GM18511 (cell line): ENCODE measurements around the gene TSPAN4.

Source experiments
- ATAC-seq: cut with Tn5 transposase; IDR thresholded peaks from one replicate; pipeline ENCODE4 v1.9.1; 2021; ENCODE audit warnings: mild to moderate bottlenecking, moderate library complexity; ENCODE audit not compliant: unreplicated experiment

TSPAN4 gene

DNA sequence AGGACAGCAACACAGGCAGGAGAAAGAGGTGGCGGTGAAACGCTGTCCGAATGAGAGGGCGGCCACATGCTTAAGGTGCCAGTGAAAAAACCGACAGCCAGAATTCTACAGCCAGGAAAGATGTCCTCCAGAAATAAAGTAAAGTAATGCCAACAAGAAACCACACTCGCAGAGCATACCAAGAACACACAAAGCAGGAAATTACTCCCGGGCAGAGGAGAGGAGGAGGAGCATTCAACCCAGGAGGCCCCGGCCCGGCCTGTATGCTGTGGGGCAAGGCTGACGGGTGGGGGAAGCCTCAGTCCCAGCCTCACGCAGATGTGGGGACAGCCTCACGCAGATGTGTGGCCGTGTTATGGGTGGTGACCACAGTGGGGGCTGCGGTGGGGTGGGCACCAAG is 39.9 kb downstream of the TSPAN4 start:
- ATAC-seq = no peak

DNA sequence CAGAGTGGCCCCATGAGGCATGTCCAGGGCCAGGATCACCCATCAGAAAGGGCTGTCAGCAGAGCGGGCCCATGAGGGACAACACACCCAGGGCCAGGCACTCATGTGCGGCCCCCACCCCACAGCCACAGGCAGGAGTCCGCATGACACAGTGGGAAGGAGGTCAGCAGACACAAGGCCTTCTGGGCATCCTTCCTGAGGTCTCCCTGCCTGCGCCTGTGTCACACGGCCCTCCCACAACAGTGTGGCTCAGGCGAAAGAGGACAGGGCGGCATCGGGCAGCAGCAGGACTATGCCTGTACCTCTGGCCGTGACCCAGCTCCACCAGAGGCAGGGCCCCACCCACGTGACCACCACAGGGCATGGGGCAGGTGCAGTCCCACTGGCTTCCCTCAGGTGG is 40.9 kb downstream of the TSPAN4 start:
- ATAC-seq = no peak

DNA sequence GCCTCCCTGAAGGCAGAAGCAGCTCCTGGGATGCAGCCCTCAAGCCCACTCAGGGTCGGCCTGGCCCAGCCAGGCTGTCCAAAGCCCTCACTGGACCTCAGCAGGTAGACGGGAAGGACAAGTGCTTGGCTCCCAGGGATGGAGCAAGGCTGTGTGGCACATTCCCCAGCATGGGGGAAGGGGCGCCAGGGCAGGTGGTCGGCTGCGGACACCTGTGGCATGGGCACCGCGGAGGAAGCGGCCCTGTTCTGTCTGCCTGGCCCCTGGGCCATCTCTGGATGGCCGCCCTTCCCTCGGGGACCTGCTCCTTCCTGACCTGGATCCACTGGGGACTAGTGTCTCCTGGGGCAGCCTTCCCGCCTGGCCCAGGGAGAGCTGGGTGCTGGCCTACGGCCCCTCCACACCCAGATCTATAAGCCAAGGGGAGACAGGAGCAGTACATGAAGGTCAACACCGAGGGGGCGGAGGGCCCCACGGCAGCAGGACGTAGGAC is 42.0 kb downstream of the TSPAN4 start:
- no peak for ATAC-seq

DNA sequence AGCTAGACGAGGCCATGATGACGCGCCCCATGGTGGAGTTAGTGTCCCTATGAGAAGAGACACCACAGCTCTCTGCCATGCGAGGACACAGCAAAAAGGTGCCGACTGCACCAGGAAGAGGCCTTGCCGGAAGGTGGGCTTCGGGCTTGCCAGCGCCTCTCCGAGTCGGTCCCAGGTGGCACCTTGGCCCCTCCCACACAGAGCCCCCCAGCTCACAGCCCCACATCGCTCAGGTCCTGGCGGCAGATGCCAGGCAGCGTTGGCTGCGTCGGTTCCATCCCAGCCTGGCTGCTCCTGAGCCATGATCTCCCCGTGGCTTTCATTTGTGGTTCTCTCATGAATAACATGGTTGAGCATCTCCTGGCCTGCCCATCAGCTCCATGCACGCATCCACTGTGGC is 43.9 kb downstream of the TSPAN4 start:
- ATAC-seq = no peak

DNA sequence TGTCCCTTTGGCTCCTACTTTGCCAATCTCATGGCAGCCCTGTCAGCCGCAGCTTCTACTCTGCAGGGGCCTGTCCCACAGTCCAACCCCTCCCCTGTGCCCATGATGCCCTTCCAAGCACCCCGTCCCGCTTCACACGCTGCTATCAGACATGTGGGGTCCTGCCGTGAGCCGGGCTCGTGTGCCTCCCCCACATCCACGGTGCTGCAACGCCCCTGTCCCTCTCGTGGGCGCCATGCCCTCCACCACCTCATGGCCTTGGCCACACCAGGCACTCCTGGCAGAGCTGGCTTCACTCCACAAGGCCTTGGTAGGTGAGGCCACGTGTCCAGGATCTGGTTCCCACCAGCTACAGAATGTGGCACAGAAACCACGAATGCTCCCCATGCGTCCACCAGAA is 44.9 kb downstream of the TSPAN4 start:
- no peak for ATAC-seq

DNA sequence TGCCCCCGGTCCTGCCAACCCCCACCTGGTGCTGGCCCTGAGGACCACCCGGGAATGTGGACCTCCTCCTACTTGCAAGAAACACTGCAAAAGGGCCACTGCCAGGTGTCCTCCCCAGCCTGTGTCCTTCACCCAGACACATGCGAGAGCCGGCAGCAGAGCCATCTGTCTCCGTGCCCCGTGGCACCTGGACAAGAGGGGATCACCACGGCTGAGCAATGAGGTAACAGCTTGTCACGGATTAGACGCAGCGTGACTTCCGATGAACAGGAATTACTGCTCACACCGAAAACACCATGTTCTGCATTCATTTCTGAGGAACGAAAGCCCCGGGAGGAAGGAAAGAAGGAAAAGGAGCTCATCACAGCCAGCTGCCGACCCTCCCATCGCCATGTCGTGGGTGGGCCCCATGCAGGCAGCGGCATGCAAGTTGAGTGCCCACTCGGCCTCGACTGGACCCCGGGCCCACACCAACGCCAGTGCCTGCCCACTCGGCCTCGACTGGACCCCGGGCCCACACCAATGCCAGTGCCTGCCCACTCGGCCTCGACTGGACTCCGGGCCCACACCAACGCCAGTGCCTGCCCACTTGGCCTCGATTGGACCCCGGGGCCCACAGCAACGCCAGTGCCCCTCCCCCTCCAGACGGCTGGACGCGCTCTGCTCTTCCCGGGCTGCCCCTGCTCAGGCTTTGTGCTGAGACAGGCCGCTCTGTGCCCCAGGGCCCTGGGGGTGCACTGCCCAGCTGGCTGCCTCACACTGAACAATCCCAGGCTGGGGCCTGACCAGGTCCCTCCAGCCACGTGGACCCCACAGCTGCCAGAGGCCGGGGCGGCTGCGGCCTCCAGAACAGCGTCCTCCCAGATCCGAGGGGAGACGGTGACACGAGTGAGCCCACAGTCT is 45.9 kb downstream of the TSPAN4 start:
- no peak for ATAC-seq

DNA sequence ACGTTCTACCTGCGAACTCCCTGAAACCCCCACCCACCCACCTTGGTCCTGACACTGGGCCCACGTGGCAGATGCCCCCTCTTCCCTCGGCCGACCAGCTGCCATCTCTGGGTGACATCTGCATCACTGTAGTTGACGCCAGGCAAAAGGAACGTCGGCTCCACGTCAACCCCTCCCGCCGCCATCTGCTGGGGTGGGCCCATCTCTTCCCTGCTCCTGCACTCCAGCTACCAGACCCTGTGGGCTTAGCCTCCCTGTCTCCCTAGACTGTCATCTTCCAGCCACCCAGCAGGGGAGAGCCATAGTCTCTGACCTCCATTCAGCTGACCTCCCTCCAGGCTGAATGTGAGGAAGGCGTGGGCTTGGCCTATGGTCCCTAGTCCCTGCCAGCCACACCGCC is 46.6 kb downstream of the TSPAN4 start:
- no peak for ATAC-seq

DNA sequence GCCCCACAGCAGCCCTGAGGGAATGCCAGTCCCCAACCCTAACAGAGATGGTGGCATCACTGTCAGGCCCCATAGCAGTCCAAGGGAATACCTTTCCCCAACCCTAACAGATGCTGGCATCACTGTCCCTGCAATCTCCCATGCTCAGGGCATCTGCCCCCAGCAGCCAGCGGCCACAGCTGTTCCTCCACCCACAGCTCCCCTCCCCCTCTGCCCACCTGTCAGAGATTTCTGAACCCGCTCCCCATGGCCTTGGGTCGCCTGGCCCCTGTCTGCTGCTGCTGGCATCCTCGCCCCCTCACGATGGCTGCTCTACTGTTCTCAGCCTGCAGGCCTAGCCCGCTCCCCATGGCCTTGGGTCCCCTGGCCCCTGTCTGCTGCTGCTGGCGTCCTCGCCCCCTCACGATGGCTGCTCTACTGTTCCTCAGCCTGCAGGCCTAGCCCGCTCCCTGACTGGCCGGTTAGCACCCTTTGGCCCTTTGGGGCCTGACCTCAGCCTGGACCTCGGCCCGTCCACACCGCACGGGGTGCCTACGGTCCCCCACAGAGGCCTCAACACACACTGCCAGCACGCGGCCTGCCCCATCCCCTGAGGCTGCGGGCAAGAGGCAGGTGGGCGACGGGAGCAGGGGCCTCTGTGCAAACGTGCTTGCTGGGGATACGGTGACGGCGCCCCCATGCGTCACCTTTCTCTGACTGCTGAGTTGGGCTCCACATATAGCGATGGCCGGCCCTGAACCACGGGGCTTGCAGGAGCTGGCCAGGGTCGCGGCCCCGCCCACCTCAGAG is 47.2 kb downstream of the TSPAN4 start:
- ATAC-seq = no peak

DNA sequence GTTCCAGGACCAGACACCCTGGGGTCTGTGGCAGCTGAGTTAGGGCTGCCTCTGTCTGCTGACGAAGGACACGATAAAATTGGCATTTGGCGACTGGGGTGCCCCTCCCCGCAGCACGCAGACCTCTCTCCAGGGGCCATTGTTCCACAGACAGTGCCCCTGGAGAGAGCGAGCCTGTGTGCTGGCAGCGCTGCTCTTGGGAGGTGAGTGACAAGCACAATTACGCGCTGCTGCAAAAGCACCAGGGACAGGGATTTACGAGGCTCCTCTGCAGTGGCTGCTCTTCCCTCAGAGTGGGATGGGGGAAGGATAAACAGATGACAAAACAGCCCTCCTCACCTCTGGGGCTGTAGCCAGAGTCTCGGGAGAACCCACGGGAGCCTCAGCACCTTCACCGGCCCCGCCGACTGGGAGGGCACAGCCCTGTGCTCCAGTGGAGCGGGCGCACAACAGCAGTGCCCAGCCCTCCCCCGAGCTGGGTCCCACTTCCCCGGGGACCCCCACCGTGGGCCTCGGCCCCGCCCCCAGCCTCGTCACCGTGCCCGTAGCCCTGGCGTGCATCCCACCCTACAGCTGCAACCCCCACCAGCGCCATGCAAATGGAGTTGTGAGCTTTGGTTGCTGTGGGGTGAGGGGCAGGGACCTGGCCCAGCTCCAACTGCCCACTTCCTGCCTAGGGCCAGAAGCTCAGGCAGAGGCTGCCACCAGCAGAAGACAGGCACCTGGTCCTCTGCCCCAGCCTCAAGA is 48.3 kb downstream of the TSPAN4 start:
- ATAC-seq = no peak

DNA sequence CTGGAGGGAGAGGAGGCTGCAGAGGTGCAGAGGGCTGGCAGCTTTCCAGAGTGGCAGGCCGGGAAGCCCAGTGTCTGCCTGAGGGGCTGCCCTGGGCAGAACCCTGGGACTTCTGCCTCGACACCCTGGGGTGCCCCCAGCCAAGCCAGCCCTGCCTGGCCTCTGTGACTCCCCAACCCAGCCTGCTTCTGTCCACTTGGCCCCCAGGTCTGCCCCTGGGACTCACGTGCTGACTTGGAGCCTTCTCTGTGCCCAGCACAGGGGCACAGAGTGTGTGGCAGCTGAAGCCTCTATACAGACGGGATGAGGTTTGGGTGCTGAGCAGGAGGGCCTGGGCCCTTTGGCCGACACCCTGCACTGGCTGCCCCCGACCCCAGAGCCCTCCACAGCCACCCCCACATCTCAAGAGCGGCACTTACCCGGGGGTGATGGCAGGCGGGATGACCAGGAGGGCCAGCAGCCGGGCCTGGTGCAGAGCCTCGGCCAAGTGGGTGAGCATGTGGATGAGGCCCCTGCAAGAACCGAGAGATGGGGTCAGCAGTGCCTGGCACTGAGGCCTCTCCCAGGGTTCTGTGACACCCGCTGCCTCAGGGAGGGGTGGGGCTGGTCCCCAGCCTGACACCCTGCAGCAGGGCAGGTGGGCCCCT is 50.5 kb downstream of the TSPAN4 start:
- no peak for ATAC-seq

DNA sequence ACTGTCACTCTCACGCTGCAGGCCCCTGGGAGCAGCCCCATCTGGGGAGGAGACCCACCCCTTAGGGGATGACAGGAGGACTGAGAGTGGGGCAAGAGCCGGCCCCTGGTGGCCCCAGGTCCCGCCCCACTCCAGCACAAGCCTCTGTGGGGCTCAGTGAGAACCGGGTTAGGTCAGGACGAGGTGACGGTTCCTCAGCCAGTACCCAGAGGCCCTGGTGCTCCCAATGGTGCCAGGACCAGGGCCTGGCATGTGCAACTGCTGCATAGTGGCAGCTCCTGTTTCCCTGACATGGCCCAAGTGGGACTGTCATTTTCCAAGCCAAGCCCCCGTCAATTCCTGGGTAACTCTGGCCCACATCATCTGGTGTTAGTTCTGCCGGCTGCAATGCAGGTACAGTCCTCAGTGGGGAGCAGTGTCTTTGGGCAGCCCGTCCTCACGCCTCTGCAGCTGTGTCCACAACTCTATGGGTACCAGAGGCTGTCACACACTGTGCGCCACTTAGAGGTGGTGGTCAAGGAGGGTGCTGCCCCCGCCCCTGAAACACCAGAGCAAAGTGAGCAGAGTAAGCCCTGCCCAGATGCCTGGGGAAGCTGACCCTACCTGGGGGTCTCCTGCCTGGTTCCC is 52.0 kb downstream of the TSPAN4 start:
- no peak for ATAC-seq

DNA sequence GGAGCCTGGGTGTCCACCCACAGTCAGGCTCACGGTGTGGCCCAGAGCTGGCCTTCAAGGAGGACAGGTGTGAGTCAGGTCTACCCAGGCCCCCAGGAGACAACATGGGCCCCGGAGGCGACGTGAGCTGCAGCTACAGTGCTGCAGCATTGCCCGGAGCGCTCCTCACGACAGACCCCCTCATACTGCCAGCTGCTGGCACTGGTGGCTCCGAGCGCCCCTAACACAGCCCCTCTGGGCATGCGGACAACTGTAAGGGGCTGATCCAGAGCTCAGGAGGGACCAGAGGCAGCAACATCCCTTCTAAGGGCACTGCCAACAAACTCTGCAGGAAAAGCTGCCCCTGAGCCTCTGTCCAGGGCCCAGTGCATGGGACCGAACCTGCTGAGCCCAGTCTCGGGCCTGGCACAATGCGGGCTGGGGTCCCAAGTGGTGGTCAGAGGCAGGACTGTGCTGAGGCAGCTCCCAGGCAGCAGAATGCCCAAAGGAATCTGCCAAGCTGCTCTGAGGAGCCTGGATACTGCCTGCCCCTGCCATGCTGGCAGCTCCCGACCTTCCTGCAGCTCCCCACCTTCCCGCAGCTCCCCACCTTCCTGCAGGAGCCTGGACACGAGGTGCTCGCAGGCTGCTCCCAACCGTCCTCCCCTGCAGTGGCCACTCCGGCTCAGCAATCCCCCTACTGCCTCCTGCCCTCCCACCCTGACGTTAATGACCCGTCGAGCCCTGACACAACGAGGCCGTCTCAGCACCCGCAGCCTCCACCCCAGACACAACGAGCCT is 52.9 kb downstream of the TSPAN4 start:
- no peak for ATAC-seq

DNA sequence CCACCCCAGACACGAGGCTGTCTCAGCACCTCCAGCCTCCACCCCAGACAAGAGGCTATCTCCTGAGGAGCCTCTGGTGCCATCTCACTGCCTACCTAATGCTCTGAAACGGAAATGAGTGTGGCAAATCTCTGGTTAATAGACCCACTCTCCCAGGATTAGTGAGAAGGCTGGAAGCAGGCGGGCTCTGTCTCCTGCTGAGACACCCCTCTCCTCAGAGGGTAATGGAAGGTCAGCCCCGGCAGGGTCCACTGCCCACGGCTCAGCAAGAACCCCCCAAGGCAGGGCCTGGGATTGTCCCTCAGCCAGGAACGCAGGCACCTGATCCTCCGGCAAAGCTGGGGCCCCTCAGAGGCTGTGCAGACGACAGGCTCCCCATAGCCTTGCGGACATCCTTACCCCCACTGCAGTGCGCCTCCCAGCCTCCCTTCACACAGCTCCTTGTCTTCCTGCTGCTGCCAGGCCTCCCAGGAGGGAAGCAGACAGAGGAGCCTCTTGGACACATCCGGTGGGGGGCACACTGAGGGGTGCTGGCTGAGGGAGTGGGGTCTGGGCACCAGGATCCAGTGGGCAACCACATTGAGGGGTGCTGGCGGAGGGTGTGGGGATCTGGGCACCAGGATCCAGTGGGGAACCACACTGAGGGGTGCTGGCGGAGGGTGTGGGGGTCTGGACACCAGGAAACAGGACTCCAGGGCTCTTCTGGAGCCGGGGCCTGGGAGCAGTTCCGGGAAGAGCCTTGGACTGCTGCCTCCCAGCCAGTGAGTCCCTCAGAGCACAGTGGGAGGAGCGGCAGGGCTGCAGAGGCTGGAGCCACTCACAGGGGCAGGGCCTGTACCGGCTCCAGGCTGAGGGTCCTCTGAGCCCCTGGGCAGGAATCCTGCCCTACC is 54.8 kb downstream of the TSPAN4 start:
- ATAC-seq = no peak

DNA sequence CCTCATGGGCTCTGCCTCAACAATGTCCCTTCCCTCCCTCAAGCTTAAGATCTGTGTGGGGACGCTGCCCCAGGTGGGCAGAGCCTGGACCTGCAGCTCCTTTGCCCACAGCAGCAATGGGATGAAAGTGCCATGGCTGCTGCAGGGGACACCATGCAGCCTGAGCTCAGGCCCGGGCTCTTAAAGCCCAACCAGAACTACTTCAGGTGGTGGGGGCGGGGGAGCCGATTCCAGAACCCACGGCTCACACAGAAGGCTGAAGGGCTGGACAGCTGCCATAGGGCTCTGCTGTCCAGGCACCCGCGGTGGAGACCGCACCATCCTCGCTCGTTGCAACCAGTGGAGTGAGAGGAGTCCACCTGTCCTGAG is 55.5 kb downstream of the TSPAN4 start:
- ATAC-seq = no peak

DNA sequence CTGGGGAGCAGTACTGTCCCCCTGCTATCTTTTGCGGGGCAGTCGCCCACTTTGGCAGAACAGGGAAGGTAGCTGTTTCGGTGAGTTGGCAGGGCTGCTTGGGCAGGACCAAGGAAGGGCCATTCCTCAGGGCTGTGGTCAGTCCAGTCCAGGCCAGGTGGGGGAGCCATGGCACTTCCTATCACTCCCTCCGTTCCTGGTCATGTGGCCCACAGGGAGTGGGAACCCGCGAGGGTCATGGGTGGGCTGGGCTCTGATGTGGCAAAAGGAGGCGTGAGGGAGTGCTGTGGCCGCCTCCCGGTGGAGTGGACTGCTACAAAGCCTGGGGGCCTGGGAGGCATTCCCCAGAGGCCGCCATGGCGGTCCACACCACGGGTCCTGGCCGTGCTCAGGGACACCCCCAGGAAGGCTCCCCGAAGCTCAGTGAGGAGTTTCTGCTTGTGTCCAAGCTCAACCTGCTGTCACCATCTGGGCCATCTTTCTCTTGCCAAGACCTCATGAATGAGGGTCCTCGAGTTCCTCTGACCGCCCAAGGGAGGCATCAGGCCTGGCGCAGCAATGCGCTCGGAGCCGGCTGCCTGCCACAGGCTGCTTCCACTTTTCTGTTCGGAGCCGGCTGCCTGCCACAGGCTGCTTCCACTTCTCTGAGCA is 56.0 kb downstream of the TSPAN4 start:
- ATAC-seq = no peak

DNA sequence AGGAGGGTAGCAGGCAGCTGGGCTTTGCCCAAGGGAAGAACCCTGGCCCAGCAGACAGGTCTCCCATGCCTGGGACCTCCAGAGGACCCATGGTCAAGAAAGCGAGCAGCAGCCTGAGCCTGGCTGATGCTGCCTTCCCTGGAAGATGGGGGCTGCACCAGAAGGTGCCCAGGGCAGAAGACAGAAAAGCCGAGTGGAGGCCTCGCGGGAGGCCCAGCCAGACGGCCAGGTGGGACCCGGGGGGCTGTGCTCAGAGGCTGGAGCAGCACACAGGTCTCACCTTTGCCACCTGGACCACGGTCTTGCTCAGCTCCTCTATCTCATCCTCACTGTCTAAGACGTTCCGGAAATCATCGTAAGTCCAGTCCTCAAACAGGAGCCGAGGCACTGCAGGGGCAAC is 57.1 kb downstream of the TSPAN4 start:
- no peak for ATAC-seq

DNA sequence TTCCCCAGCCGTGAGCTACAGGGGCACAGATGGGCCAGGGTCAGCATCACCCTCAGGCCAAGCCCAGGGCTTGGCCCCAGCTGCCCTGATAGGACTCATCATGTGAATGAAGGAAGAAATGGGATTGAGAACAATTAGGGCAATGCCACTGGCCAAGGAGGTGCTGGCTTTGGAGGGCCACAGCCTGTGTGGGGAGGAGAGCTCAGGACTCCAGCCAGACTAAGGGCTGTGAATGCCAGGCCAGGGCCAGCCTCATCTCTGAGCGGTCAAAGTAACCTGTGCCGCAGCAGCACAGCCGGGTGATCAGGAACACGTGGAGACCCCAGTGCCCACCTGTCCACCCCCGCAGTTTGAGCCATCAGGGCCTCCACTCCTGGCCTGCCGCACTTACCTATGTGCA is 57.9 kb downstream of the TSPAN4 start:
- no peak for ATAC-seq

DNA sequence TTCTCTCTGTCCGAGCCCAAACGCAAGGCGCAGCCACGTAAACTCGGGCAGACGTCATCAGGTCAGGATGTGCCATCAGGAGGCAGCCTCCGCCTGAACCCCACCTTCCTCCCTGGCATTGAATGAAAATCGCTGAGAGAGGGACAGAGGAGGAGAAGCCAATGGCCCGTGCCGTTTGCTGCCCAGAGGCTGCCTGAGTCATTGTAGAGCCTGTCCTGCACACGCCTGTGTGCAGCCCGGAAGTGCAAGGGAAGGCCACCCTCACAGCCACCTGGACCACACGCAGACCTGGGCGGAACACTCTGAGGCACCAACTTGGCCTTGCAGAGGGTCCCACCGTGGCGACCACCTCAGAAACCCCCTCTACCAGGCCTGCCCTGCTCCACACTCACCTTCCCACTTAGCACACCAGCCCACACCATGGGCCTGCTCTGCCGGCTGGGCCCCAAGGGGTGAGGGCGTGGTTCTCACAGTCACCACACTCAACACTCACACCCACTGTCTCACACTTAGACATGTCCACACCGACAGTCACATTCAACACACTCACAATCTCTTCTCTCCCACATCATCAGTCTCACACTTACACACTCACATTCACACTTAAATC is 58.9 kb downstream of the TSPAN4 start:
- no peak for ATAC-seq
